NCI-H187 treated with DMSO at 0.1 percent for 48 hours (cell line): ENCODE data around the gene FES.

Source experiments
- DNase-seq: peaks from one replicate; lab custom pipeline; 2025; lab: John Stamatoyannopoulos, UW

Gene FES

GRCh38 chr15:90930861-90931574, 46.7 kb downstream of the FES start:
- DNase-seq = no peak

DNA sequence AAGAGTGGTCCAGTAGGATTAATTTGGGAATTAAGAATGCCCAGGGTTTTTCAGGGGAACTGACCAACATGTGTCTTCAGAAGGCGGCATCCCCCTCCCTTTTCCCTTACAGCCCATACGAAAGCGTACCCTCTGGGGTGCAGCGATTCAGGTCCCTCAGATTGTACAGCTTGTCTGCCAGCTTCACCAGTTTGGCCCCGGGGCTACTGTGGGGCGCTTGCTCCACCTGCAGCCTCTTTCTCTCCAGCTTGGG, 47.2 kb downstream of the FES start:
- no peak for DNase-seq

DNA sequence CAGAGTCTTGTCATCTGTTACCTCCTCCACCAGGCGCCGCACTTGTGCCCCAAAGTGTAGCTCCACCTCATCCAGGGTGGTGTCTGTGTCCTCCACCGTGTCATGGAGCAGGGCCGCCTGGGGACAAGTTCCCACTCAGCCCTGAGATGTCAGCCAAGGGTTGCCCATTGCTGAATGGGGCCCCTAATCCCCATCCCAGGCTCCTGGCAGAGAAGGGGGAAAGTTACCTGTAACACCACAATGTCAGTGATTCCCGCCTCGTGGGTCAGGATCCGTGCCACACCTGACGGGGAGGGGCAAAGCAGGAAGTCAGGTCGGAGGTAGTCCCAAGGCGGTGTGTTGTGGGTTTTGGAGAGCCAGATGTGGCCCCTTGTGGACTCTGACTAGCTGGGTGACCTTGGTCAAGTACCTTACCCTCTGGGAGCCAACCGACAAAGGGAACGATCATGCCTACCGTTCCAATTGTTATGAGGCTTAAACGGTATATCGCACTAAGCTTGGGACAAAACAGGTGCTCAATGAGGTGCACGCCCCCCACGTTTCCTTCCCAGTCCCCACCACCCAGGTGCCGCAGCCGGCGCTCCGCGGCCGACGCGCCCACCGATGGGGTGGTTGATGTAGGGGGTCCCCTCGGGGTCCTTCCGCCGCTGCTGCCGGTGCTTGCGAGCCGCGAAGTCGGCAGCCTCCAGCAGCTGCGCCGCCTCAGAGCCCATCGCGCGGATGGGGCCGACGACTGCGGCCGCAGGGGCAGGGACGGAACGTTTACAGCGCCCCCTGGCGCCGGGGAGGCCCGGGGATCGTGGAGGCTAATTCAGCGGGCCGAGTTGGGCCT, 47.7 kb downstream of the FES start, which contains the start of gene HDDC3:
Gene HDDC3, minus strand, starts transcription at position 722 of the 832 bp plus-strand sequence. Its CDS starts 9 bp downstream, at position 713.
- peak; percentile 59 for DNase-seq

- DNase-seq = no peak
Measured at GRCh38 chr15:90932660-90932991, 48.3 kb downstream of the FES start.

- no peak for DNase-seq
Measured at GRCh38 chr15:90933301-90933700, 49.0 kb downstream of the FES start.

DNA sequence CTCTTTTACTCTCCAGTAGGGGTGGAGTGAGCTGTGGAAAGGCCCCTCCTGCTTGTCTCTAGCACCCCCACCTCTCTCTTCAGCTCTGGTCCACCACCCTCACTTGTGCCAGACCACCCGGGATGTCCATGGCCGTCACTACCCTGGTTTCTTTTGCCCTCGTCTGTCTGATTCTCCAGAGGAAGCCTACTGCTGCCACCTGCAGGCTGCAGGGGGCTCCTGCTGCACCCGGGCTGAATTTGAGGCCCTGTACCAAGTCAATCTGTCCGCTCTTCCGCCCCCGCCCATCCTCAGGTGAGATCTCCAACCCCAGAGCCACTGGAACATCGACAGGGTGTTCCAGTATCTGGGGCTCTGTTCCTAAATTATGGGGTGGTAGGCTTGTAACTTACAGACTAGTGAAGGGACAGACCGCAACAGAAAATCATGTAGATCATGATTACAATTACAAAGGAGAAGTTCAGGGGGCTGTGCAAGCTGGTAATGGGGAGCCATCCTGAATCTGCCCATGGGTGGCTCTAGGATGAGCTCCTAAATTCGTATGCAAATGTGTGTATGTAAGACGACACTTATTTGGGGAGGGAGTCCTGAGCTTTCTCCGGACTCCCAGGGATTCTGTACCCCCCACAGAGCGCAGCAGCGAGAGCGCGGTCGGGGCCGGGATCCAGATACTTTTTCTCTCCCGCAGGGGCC, 50.1 kb downstream of the FES start:
- DNase-seq = peak; percentile 42

- DNase-seq = peak; percentile 61
Measured at GRCh38 chr15:90934949-90935751, 50.8 kb downstream of the FES start, which contains the start of gene UNC45A. UNC45A (plus strand) TSS chr15:90935285; CDS start chr15:90935325, 40 bp downstream.

- DNase-seq = no peak
Measured at GRCh38 chr15:90936823-90937222, 52.5 kb downstream of the FES start.

GRCh38 chr15:90938261-90938660, 54.0 kb downstream of the FES start:
- DNase-seq = no peak

DNA sequence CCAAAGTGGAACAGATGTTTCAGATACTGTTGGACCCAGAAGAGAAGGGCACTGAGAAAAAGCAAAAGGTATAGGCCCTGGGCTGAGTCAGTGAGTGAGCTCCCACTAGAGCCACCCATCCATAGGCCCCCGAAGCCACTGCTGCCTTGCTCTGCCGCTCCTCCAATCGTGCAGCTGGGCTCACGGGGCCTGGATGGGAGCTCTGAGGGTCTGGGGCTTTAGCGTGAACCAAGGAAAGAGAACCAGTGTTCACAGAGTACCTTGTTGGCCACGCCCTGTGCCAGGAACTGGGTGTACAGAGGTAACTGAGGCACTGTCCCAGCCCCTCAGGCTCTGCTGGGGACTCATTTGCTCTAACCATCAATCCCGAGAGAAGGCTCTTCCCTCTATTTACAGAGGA, 55.5 kb downstream of the FES start:
- DNase-seq = no peak

DNA sequence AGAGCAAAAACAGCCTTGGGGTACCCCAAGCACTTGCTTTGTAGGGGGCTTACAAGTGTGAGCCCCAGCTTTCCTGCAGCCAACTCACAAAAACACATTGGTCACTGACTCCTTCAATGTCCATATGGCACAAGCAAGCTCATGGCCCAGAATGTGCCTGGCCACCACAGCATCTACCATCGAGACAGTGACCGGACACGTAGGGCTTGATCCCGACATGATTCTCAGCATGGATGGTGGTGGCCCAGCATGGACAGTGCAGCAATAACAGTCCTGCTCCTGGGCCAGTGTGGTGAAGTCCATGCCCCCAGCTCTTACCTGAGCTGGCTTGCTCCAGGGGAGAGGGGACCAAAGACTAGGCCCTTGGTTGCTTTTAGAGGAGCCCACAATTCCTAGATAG, 56.7 kb downstream of the FES start:
- DNase-seq = no peak

DNA sequence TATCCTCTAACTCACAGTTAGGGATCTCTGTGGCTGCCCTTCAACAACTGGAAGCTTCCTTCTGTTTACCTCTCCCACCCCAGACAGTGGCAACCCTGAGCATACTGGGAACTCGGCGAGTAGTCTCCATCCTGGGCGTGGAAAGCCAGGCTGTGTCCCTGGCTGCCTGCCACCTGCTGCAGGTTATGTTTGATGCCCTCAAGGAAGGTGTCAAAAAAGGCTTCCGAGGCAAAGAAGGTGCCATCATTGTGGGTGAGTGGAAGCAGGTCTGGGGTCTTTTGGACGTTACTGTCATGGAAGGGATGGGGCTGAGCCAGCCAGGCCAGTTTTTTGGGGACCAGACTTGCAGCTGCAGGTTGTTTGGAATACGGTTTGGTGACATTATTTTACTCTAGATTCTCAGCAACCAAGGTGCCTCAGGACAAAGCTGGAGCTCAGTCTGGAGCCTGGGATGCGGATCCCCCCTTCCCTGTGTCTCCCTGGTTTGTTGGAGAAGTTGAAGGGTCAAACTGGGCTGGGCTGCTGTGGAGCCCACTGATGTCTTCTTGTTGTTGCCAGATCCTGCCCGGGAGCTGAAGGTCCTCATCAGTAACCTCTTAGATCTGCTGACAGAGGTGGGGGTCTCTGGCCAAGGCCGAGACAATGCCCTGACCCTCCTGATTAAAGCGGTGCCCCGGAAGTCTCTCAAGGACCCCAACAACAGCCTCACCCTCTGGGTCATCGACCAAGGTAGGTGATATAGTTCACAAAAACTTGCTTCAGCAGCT, 58.2 kb downstream of the FES start:
- DNase-seq = no peak

GRCh38 chr15:90945091-90945490, 60.8 kb downstream of the FES start:
- DNase-seq = no peak
